Stimulated activated CD8-positive, alpha-beta memory T cell treated with anti-CD3 and anti-CD28 coated beads, Interleukin-7, amount 100 ng/mL, for 4 hours (primary cell): Measurements from ENCODE around the gene AGAP1.

ENCODE experiments used
- DNase-seq, 2 donors: peaks; one replicate each; pipeline ENCODE4 v3.0.0-alpha.2; 2020; ENCODE audit warnings: low read depth in 2 of 2

AGAP1 gene

DNA sequence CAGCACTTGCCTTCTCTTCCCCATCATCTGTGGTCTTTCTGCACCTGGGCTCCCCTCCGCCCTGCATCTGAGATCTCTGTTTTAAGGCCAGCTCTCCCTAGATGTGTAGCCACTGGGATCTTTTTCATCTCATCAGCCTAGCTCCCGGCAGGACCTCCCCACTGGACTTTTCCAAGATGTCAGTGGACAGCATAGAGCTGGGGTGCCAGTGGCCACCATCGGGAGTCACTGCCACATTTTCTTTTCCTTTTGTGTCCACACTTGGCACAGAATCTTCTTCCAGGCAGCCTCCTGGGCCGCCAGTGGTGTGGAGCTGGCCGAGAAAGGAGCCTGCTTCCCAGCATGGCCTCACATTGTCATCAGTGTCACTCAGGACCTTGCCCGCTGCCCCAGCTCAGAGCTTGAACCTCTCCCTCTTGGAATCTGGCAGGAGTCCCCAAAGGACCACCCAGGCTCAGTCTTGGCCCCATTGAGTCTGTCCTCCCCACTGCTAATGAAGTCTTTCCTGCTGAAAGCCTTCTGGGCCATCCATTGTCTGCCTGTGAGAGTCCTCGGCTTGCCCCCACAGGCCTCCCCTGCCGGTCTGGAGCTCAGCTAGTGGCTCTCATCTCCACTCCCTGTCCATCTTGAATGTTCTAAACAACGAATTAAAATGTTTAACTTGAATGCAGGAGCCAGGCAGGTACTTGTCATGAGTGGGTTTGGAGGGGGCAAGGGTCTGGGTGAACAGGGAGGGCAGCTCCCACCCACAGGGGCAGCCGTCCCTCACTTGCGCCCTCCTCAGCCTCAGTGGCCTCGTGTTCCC lies 349.9 kb downstream of the AGAP1 start:
- DNase-seq: no peak

DNA sequence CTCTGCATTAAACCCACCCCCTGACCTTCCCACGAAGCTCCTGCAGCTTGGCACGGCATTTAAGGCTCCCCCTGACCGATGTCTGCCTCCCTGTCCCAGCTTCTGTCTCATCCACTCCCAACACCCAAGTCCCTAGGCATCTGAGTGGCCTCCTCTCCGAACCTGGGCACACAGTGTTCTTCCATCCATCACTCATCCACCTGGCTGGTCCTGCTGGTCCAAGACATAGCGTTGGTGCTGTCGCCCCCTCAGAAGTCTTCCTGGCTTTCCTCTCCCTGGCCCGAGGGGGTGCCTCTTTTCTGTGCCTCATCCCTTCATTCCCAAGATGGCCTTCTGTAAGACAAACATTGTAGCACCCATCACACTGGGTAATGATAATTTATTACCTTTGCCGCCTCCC lies 350.7 kb downstream of the AGAP1 start:
- no peak for DNase-seq

DNA sequence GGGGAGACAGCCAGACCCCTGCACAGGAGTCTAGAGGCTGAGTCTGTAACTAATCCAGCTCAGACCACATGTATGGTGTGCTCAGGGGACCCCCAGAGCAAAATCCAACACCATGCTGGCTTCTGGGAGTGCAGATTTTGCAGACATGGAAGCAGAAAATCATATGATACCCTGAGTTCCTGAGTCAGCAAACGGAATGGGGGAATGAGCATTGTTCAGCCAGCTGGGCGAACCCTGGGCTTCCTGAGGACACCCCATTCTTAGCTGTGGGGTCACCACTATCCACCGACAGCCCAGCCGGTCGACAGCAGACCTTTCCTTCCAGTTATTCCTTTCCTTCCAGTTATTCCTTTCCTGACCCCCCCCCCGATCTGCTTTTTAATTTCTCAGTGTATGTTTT lies 351.4 kb downstream of the AGAP1 start:
- DNase-seq: no peak

GRCh38 chr2:235847576-235847975 lies 353.7 kb downstream of the AGAP1 start:
- no peak for DNase-seq

GRCh38 chr2:235848055-235848454 lies 354.2 kb downstream of the AGAP1 start:
- no peak for DNase-seq

DNA sequence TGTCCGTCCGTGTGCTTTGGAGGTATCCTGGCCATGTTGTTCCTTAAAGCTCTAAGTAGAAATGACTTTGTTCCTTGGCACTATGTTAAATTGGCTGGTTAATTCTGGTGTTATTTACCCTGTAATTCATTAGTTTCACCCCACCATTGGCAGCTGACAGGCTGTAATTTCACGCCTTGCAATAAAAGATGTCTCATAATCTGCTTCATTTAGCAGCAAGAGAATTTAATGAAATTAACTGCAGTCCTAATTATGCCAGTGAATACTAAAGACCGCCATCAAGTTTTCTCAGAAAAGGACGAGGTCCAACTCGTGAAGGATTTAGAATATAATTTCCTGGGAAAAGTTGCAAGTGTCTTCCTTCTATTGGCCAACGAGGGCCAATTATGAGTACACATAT lies 355.1 kb downstream of the AGAP1 start:
- DNase-seq: no peak

DNA sequence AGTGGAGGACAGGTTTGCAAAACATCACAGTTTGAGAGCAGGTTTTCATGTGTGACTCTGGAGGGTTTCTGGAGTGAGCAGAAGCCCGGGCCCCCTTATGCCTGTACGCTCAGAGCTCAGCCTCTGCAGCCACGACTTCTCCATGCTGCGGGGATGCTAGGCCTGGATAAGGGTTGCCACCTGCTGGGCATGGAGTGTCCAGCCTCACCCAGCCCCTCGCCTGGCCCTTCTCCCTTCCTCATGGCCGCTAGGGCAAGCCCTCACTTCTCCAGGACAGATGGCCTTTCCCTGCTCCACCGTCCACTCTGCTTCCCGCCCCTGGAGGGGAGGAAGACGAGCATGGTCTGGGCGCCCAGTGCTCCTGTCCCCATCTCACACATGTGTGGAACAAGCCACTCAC lies 355.6 kb downstream of the AGAP1 start:
- DNase-seq: no peak

DNA sequence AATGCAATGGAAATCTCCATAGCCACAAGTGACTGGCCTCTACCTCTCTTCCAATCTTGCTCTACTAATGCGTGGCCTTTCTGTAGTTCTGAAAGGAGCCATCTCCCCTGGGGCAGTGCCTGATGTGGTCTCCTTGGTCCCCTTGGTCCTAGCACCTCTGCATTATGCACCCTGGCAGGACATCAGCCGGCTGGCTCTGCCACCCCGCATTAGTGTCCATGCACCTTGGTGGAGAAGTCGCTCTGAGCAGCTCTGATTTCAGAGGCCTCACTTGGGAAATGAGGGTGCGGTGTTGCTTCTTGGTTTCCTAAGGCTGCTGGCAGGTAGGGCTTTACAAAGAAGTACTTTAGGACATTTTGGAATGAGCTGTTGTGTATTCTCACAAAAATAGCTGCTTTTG lies 356.4 kb downstream of the AGAP1 start:
- no peak for DNase-seq

DNA sequence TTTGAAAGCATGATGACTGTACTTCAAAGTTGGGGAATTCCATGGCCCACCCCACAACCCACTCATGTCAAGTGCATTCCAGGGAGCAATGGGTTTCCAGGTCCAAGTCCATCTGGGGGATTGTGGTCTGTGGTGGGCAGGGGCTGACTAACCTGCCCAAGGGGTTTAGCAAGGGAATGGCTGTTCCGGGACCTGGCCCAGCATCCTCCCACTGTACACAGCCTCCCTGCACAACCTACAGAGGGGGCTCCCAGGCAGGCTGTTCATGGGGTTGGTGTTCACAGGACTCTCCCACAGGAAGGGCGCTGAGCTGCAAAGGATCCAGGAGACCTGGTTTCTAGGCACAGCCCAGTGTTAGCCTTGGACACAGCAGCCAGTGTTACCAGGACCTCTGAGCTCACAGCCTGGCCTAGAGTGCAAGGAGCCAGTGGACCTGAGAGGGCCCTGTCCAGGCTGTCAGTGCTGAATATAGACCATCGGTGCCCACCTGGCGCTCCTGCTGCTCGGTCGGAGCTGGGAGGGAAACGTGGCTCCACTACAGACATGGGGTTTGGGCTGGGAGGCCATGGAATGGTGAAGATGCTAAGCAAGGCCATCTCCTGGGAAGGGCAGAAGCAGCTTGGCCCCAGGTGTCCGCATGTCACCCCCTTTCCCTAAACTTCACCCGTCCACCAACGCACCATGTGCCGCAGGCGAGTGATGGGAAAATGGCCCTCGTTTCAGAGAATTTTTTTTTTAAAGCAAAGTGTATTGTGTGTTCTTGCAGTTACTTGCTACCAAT lies 357.1 kb downstream of the AGAP1 start:
- DNase-seq: no peak

DNA sequence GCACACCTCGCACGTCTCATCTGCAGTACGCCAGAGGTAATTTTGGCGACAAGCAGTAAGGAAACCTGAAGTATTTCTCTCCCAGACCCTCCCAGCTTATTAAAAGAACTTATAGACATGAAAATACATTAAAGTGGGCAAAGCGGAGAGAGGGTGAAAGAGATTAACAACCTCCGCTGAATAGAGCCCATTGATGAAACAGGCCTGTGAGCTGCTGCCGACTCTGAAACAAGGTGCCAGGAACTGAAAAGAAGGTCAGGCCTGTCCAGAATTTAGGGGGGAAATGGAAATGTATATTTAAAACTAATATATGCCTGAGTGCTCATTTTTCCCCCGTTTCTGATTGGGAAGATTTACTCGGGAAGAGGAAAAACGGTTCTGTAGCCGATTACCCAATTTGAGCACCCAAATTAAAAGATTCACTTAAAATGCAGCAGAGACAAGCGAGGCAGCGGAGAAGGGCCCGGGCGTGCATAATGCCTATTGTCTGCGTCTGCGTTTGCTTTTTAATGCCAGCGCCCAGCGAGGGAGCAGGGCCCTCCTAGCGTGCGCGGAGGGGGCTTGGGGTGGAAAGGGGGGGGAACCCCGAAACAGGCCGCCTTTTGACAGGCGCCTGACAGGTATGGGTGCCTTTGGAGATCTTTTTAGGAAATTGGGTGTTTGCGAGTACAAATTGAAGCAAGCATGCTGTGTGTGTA lies 358.1 kb downstream of the AGAP1 start:
- DNase-seq: no peak

DNA sequence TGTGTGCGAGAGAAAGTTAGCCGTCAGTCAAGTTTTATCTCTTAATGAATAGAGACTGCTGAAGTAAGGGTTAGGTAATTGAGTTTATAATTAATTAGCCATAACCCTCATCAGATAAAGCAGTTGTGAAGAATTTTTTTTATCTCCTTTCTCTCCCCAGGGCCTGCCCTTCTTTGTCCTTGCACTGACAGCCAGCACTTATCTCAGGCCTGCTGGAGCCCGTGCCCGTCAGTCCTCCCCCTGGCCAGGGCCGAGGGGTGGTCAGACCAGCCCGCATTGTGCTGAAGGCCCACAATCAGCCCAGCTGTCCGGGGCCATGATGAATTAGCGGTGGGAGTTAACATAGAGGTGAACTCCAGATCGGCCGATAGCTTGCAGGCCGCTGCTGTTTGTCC lies 358.7 kb downstream of the AGAP1 start:
- DNase-seq: no peak

DNA sequence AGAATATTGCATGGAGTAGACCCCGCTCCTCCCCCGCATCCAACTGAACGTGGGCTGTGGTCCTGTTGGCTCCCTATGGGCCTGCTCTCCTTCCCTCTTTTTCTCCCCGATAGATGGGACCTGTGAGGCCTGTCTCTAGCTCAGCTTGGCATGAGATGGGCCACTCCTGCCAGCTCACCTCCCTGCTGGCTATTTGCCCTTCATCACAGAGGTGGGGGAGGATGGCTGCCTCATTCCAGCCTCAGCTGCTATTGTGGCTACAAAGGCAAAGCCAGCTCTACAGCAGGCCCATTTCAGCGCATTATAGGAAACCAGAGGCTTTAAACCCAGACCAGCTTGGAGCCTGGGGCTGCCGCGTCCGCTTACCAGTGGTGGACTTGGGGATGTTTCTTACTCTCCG lies 360.4 kb downstream of the AGAP1 start:
- no peak for DNase-seq

- no peak for DNase-seq
Observed at GRCh38 chr2:235855011-235855410, 361.2 kb downstream of the AGAP1 start.

DNA sequence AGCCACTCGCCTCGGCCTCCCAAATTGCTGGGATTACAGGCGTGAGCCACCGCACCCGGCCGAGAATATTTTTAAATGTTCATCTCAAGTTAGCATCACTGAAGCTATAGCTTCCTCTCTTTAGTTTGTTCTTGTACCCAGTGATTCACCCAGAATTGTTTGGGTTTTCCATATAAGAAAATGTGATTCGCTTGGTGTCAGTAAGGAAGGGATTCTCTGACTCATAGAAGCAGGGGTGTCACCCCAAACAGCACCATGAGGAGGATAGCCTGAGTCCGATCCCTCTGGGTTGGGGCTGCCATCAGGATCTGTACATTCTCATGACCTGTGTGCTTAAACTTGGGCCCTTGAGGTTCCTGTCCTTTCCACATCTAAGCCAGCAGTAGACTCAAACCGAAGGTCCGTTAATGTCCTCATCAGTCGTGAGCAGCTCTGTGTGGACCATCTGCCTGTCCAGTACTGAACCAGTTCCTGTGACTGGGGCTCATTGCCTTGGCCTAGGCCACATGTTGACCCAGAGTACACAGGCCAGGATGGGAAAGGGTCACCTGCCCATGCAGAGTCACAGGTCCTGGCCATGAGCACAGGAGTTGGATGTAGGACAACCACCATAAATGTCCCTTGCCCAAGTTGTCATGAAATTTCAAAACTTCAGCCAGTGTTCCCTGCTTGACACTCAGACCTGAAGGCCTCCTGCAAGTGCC lies 362.5 kb downstream of the AGAP1 start:
- no peak for DNase-seq

- no peak for DNase-seq
Observed at GRCh38 chr2:235857598-235857997, 363.8 kb downstream of the AGAP1 start.

- DNase-seq: no peak
Observed at GRCh38 chr2:235858881-235859280, 365.0 kb downstream of the AGAP1 start.

- no peak for DNase-seq
Observed at GRCh38 chr2:235859651-235860050, 365.8 kb downstream of the AGAP1 start.

GRCh38 chr2:235860111-235860510 lies 366.3 kb downstream of the AGAP1 start:
- no peak for DNase-seq

DNA sequence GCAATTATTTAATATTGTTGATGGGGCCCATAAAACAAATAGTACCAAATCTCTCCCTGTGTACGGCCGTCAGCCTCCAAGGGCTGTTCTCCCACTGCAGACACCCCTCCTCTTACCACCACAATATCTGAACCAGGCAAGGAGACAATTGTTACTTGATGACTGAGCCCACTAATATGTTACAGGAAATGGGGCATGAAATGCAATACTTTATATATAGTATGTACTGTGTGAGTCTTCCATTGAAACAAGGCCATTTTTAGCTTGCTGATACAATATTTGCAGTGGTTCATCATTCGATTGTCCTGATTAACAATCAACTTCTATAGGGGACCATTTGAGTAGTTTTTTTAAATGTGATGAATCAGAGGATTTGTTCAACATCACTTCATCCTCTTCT lies 367.0 kb downstream of the AGAP1 start:
- no peak for DNase-seq

DNA sequence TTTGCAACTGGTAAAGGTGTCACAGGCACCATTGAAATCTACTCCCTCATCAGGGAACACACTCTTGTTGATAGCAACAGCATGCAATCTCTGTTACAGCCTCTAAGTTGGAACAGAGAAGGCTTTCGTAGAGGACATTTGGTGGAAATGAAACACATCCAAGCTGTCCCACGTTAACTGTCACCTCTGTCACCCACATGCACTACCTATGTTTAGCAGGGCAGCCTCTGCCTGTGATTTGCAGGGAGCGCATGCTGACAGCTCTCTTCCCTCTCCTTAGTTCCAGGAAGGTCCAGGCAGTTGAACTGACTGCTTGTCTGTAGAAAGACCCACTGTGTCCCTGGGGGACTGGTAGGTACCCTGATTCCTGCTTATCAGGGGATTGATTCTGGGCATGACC lies 367.5 kb downstream of the AGAP1 start:
- DNase-seq: no peak

- no peak for DNase-seq
Observed at GRCh38 chr2:235863414-235863813, 369.6 kb downstream of the AGAP1 start.

- DNase-seq: no peak
Observed at GRCh38 chr2:235864302-235864701, 370.5 kb downstream of the AGAP1 start.
